Measurements from ENCODE around the gene A1BG. TPM values are rescaled to one million over a fixed set of nuclear protein-coding genes. Genes with fewer than 3 reads are reported as not detected.
A peak's percentile ranks its signal among the peaks of the same experiment; 100 is the strongest.
"Not testable (repeated sequence)": the region's sequence is repeated elsewhere in the genome, so short reads cannot be mapped to it uniquely, and the experiment has no call there.

The A1BG gene
- total RNA-seq, 6 experiments from 2014 or later = 897 to 2,313 (median 1,164) TPM

DNA sequence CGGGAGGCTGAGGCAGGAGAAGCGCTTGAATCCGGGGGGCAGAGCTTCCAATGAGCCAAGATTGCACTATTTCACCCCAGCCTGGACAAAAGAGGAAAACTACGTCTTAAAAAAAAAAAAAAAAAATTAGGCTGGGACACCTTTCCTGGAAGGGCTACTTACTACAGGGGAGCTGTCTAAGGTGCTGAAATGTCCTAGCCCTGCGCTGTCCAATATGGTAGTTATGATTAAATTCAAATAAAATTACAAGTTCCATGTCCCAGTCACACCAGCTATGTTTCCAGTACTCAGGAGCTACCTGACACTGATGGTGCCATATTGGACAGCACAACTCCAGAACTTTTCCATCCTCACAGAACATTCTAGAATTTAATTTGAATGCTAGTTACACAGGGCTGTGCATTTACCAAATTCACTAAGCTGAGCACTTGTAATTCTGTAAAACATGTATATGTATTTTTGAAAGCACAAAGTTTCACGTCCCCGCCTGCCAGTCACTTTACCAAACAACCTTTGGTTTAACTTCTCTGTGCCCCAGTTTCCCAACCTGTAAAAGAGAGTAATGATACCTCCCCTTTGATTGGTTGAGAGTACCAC lies 35.7 kb downstream of the A1BG start:
- Histone ChIP-seq H3K36me3 (peaks cover 0 to 24% (median 3%) of the 10 kb centered on the region in 4 donors), H3K27ac (no peak overlapping the region), H3K9me3 (no peaks in the 10 kb centered on the region), H3K4me3 (no peak overlapping the region), H3K27me3 (no peaks in the 10 kb centered on the region), H3K4me1 (no peaks in the 10 kb centered on the region)
- WGBS (ENCODE audit: insufficient coverage, low coverage, low lambda C conversion rate, missing lambda C conversion rate) = 69% methylated on average over 7 of the region's 7 CpGs
- intact Hi-C loops (cut with DNase I) = no loop called here
- no peak for DNase-seq
- peak; percentile 27 to 50 (median 38) for ATAC-seq
- TF ChIP-seq POLR2A (IDR thresholded peaks at IDR 0.05) = no peak
- no peak for TF ChIP-seq CTCF (IDR thresholded peaks at IDR 0.05)

DNA sequence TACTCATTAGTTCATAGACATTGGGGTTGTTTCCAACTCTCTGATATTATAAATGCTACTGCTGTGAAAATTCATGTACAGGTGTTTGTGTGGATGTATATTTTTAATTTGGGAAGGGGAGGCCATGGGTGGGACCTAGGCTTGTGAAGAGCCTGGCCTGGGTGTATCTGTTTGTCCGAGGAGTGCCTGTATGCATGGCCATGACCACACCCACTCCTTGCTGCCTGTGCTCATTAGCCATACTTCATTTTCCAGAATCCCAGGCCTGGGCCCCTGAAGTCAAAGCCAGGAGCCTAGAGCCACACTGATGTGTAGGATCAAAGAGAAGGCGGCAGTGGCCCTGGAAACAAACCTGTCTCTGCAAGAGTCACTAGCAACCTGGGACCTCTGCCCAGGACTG lies 37.7 kb downstream of the A1BG start:
- 100% methylated on average over 1 of the region's 2 CpGs for WGBS (ENCODE audit: insufficient coverage, low coverage, low lambda C conversion rate, missing lambda C conversion rate)
- TF ChIP-seq CTCF (IDR thresholded peaks at IDR 0.05) (no peak), POLR2A (IDR thresholded peaks at IDR 0.05) (no peak)
- Histone ChIP-seq H3K36me3 (peaks cover 0 to 38% (median 11%) of the 10 kb centered on the region in 4 donors), H3K27me3 (no peaks in the 10 kb centered on the region), H3K4me3 (no peak overlapping the region), H3K9me3 (no peaks in the 10 kb centered on the region), H3K27ac (no peak overlapping the region), H3K4me1 (no peaks in the 10 kb centered on the region)
- intact Hi-C loops (cut with DNase I) = no loop called here
- no peak for DNase-seq
- no peak for ATAC-seq

DNA sequence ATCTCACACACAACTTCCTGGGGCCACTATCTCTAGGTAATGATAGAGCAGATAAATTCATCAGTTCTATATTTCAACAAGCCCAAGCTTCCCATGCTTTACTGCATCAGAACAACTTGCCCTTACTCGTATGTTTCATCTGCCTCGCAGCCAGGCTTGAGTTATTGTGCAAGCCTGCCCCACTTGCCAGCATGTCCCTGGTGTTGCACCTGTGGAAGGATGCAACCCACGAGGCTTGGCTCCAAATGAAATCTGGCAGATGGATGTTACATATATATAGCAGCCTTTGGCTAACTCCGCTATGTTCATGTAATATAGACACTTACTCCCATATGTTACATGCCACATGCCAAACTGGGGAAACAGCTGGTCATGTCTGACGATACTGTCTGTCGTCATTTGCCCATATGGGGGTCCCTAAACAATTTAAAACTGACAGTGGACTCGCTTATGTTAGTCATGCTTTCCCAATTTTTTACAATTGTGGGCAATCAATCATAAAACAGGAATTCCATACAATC lies 41.9 kb downstream of the A1BG start:
- DNase-seq = no peak
- Histone ChIP-seq H3K4me3 (no peak overlapping the region), H3K36me3 (peaks cover 4 to 58% (median 11%) of the 10 kb centered on the region in 4 donors), H3K9me3 (no peaks in the 10 kb centered on the region), H3K27me3 (no peaks in the 10 kb centered on the region), H3K27ac (no peak overlapping the region), H3K4me1 (peaks cover 0 to 2% (median under 1%) of the 10 kb centered on the region in 4 donors)
- TF ChIP-seq POLR2A (IDR thresholded peaks at IDR 0.05) (no peak), CTCF (IDR thresholded peaks at IDR 0.05) (no peak)
- intact Hi-C loops (cut with DNase I) = no loop called here
- no peak for ATAC-seq
- WGBS (ENCODE audit: insufficient coverage, low coverage, low lambda C conversion rate, missing lambda C conversion rate) = 72% methylated on average over 6 of the region's 7 CpGs

GRCh38 chr19:58310685-58311084 lies 42.6 kb downstream of the A1BG start:
- peak in 3 of 4 donors; percentile 29 to 40 (median 30) for TF ChIP-seq CTCF (IDR thresholded peaks at IDR 0.05)
- intact Hi-C loops (cut with DNase I); ATAC-seq; H3K27me3 ChIP-seq; H3K4me3 ChIP-seq; H3K27ac ChIP-seq; DNase-seq; H3K9me3 ChIP-seq; H3K4me1 ChIP-seq: not testable (repeated sequence)
- peaks cover 4 to 58% (median 10%) of the 10 kb centered on the region in 4 donors for H3K36me3 ChIP-seq
- 79% methylated on average over 8 of the region's 13 CpGs for WGBS (ENCODE audit: insufficient coverage, low coverage, low lambda C conversion rate, missing lambda C conversion rate)

Measured in right lobe of liver (tissue), 6 donors.